Immature natural killer cell (primary cell): ENCODE measurements around the gene LSM12. TPM values are rescaled to one million over a fixed set of nuclear protein-coding genes. Genes with fewer than 3 reads are reported as not detected.
A peak's percentile ranks its signal among the peaks of the same experiment; 100 is the strongest.

ENCODE experiments used
- DNase-seq, 3 donors: peaks; one replicate each; pipeline ENCODE4 v3.0.0; 2022; ENCODE audit warnings: mixed read lengths in 1 of 3
- H3K27ac Mint-ChIP-seq, 6 donors: one replicate each; pipeline ENCODE4 v1.8.0; 2020; ENCODE audit warnings: mixed read lengths in 6 of 6, mild to moderate bottlenecking in 5 of 6, inconsistent platforms in 4 of 6, moderate library complexity in 3 of 6
- H3K27me3 Mint-ChIP-seq, 3 donors: one replicate each; pipeline ENCODE4 v1.8.0; 2020 to 2021; ENCODE audit warnings: low read depth in 3 of 3, mild to moderate bottlenecking in 3 of 3, mixed read lengths in 3 of 3, moderate library complexity in 3 of 3, inconsistent platforms in 1 of 3
- H3K36me3 Mint-ChIP-seq, 3 donors: one replicate each; pipeline ENCODE4 v1.8.0; 2020; ENCODE audit warnings: mixed read lengths in 3 of 3, inconsistent platforms in 2 of 3, mild to moderate bottlenecking in 2 of 3
- H3K4me1 Mint-ChIP-seq, 2 donors: one replicate each; pipeline ENCODE4 v1.8.0; 2020; ENCODE audit warnings: inconsistent platforms in 2 of 2, mild to moderate bottlenecking in 2 of 2, mixed read lengths in 2 of 2, moderate library complexity in 1 of 2
- H3K4me3 Mint-ChIP-seq, 5 donors: one replicate each; pipeline ENCODE4 v1.8.0; 2020; ENCODE audit warnings: mild to moderate bottlenecking in 5 of 5, mixed read lengths in 5 of 5, inconsistent platforms in 3 of 5, moderate library complexity in 3 of 5
- H3K9me3 Mint-ChIP-seq, 6 donors: one replicate each; pipeline ENCODE4 v1.8.0; 2020; ENCODE audit warnings: mild to moderate bottlenecking in 6 of 6, mixed read lengths in 6 of 6, inconsistent platforms in 4 of 6, moderate library complexity in 3 of 6
- polyA plus RNA-seq, 3 donors: library from polyadenylated mRNA; unstranded; fragments of 300-500 nt; fragmentation: Illumina TruSeq; gene quantifications; one replicate each; pipeline ENCODE4 v1.2.3, GENCODE V29; 2021

The LSM12 gene
- polyA plus RNA-seq, 3 donors from 2014 or later = 56.5 to 82.6 (median 77.9) TPM

DNA sequence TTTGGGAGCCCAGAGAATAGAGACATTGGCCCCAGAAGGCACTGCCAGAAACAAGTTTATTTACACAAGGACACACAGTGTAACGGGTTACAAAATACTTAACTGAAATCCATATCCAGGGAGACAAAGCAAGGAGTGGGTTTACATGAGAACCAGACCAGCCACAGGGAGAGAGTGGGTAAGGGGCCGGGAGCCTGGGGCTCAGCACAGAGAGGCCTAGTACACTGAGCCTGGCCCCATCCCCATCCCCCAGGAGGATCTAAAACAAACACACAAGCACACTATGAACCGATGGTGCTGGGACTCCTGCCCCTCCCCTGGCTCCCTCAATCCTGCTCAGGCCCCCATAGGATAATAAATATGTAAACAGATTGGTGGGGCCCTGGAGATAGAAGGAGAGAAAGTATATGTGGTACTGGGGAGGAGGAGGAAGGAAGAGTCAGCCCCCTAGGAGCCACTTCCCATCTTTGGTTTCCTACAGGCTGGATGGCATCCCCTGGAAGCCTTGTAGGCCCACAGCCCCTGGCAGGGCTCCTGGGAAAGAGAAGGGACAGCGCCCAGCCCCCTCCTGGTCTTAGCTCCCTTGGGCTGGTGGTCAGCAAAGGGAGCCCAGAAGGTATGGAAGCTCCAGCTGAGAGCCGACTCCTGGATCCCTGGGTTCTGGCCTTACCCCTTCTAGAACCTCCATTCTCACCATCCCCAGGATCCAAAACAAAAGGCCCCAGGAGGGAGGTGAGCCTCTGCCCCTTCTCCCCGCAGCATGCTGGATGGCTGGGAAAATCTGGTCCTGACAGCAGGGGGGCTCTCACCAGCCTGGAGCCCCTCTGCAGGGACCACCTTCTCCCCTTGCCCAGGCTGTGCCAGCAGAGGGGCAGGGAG, 10.5 kb upstream of the LSM12 start:
- Mint-ChIP-seq H3K27ac (no peak overlapping the region), H3K4me3 (no peak overlapping the region), H3K9me3 (no peaks in the 10 kb centered on the region), H3K36me3 (peaks cover 0 to 8% (median 4%) of the 10 kb centered on the region in 3 donors), H3K4me1 (peaks cover 3 to 4% of the 10 kb centered on the region in 2 donors), H3K27me3 (peaks cover 0 to 2% (median 0%) of the 10 kb centered on the region in 3 donors)
- DNase-seq = no peak

DNA sequence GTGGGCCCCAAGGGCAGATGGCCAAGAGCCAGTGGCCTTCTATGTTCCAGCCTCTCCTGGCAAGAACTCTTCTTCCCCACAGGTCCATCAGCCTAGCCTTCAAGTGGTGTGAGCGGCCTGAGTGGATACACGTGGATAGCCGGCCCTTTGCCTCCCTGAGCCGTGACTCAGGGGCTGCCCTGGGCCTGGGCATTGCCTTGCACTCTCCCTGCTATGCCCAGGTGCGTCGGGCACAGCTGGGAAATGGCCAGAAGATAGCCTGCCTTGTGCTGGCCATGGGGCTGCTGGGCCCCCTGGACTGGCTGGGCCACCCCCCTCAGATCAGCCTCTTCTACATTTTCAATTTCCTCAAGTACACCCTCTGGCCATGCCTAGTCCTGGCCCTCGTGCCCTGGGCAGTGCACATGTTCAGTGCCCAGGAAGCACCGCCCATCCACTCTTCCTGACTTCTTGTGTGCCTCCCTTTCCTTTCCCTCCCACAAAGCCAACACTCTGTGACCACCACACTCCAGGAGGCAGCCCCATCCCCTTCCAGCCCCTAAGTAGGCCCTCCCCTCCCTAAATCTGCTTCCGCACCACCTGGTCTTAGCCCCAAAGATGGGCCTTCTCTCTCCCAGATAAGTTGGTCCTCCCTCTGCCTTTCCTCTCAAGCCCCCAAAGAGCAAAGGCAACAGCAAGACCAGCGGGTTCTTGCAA, 9.3 kb upstream of the LSM12 start:
- Mint-ChIP-seq H3K27ac (peak overlapping the region in 1 of 6 donors; percentile 24), H3K9me3 (no peaks in the 10 kb centered on the region), H3K4me1 (peaks cover 16% of the 10 kb centered on the region in 2 donors), H3K27me3 (peaks cover 2 to 4% (median 3%) of the 10 kb centered on the region in 3 donors), H3K4me3 (no peak overlapping the region), H3K36me3 (peaks cover 0 to 8% (median 4%) of the 10 kb centered on the region in 3 donors)
- no peak for DNase-seq

GRCh38 chr17:44074911-44075285, 8.4 kb upstream of the LSM12 start:
- H3K4me1 Mint-ChIP-seq = peaks cover 24% of the 10 kb centered on the region in 2 donors
- no peak for DNase-seq

DNA sequence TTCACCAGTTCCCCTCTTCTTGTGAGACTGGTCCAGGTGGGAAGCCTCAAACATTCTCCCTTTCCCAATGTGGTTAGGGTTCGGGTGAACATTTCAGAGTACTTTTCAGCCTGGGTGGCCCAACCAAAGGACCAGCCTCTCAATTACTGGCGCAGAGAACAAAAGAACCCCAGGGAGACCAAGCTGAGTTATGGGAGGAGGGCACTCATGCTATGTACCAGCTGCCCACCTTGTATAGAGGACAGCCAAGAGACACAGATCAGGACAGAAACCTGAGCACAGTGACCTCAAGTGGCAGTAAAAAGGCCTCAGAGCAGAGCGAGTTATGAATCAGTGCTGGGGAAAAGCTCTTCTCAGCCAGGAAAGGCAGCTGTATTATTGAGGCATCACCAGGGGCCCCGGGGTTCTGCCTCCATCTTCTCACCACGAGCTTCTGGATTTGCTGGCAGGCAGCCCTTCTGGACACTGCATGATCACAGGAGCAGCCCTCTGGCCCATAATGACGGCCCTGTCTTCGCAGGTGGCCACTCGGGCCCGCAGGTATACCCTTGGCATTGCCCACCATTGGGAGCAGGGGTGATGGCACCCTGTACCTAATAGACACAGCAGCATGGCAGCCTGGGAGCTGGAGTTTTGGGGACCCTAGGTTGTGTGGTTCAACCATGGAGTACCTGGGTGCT, 7.9 kb upstream of the LSM12 start:
- Mint-ChIP-seq H3K4me3 (no peak overlapping the region), H3K27me3 (peaks cover 4 to 11% (median 4%) of the 10 kb centered on the region in 3 donors), H3K4me1 (peaks cover 25 to 27% of the 10 kb centered on the region in 2 donors), H3K27ac (peak overlapping the region in 1 of 6 donors; percentile 59), H3K9me3 (no peaks in the 10 kb centered on the region), H3K36me3 (peaks cover 0 to 8% (median 4%) of the 10 kb centered on the region in 3 donors)
- no peak for DNase-seq

More at GRCh38 chr17:44074911-44075285, 8.4 kb upstream of the LSM12 start:
- H3K27ac Mint-ChIP-seq = peak overlapping the region in 1 of 6 donors; percentile 73
- peaks cover 4 to 11% (median 4%) of the 10 kb centered on the region in 3 donors for H3K27me3 Mint-ChIP-seq
- H3K9me3 Mint-ChIP-seq = no peaks in the 10 kb centered on the region
- H3K36me3 Mint-ChIP-seq = peaks cover 0 to 8% (median 4%) of the 10 kb centered on the region in 3 donors
- no peak overlapping the region for H3K4me3 Mint-ChIP-seq

DNA sequence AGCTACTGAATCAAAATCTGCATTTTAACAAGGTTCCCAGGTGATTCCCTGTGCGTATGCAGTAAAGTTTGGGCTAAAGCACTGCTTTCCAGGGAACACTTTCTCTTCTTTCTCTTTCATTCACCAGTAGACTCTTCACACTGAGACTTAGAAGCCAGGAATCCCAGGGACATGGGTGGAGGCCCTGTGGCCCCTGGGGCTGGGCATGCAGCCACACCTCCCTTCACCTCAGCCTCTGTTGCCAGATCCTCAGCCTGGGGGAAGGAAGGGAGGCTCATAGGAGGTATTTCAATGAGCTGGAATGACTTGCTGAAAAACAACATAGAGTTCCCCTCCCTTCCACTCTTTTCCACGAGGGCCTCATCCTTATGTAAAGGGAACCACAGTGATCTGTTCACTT, 5.3 kb upstream of the LSM12 start:
- H3K4me1 Mint-ChIP-seq = peaks cover 32 to 37% of the 10 kb centered on the region in 2 donors
- H3K9me3 Mint-ChIP-seq = no peaks in the 10 kb centered on the region

GRCh38 chr17:44071198-44071520, 4.7 kb upstream of the LSM12 start:
- peaks cover 35 to 42% of the 10 kb centered on the region in 2 donors for H3K4me1 Mint-ChIP-seq
- DNase-seq = no peak
- peak overlapping the region; percentile 91 to 95 (median 94) for H3K4me3 Mint-ChIP-seq
- H3K27ac Mint-ChIP-seq = peak overlapping the region; percentile 91 to 95 (median 94)
- peaks cover 6 to 11% (median 6%) of the 10 kb centered on the region in 3 donors for H3K27me3 Mint-ChIP-seq
- peaks cover 0 to 8% (median 0%) of the 10 kb centered on the region in 3 donors for H3K36me3 Mint-ChIP-seq
- H3K9me3 Mint-ChIP-seq = no peaks in the 10 kb centered on the region

More for the DNA sequence above, 5.3 kb upstream of the LSM12 start:
- DNase-seq = no peak
- Mint-ChIP-seq H3K27me3 (peaks cover 4 to 11% (median 4%) of the 10 kb centered on the region in 3 donors), H3K27ac (peak overlapping the region; percentile 84 to 94 (median 92)), H3K4me3 (peak overlapping the region; percentile 77 to 94 (median 93)), H3K36me3 (peaks cover 0 to 8% (median 4%) of the 10 kb centered on the region in 3 donors)

GRCh38 chr17:44070455-44071197, 4.2 kb upstream of the LSM12 start, which contains the start of gene G6PC3:
Gene G6PC3, plus strand, starts transcription at chr17:44070735. Its CDS starts 231 bp downstream, at chr17:44070966.
- Mint-ChIP-seq H3K4me1 (peaks cover 40 to 46% of the 10 kb centered on the region in 2 donors), H3K27me3 (peaks cover 6 to 15% (median 11%) of the 10 kb centered on the region in 3 donors), H3K4me3 (peak within 1 kb of the TSS; percentile 91 to 95 (median 94)), H3K9me3 (no peaks in the 10 kb centered on the region), H3K27ac (peak within 1 kb of the TSS; percentile 91 to 95 (median 94)), H3K36me3 (peaks cover 0 to 5% (median 0%) of the 10 kb centered on the region in 3 donors)
- peak; percentile 82 to 86 (median 84) for DNase-seq

GRCh38 chr17:44069974-44070454, 3.5 kb upstream of the LSM12 start:
- peaks cover 6 to 15% (median 13%) of the 10 kb centered on the region in 3 donors for H3K27me3 Mint-ChIP-seq
- no peaks in the 10 kb centered on the region for H3K9me3 Mint-ChIP-seq
- no peak for DNase-seq
- peak overlapping the region; percentile 91 to 95 (median 94) for H3K4me3 Mint-ChIP-seq
- peaks cover 43 to 51% of the 10 kb centered on the region in 2 donors for H3K4me1 Mint-ChIP-seq
- no peaks in the 10 kb centered on the region for H3K36me3 Mint-ChIP-seq
- peak overlapping the region; percentile 91 to 95 (median 94) for H3K27ac Mint-ChIP-seq

DNA sequence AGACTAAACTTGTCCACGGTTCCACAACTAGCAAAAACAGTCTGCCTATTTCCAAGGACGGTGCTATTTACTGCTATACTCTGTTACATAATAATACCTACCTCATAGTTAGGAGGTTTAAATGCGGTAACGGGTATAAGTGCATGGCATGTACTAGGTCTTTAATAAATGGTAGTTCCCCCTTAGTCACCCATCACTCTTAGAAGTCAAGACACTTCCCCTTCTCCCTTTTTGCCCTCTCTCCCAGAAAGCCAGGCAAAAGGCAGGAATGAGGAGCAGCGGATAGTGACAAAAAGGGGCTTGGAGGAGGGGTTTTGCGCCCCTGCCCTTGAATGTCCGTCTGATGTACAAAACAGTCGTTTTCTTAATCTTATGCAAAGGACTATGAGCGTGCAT, 1.1 kb upstream of the LSM12 start:
- no peak for DNase-seq
- Mint-ChIP-seq H3K4me3 (peak overlapping the region; percentile 89 to 99 (median 94)), H3K9me3 (no peaks in the 10 kb centered on the region), H3K36me3 (peaks cover 0 to 6% (median 0%) of the 10 kb centered on the region in 3 donors), H3K27ac (peak overlapping the region in 5 of 6 donors; percentile 91 to 99 (median 93)), H3K4me1 (peaks cover 51 to 65% of the 10 kb centered on the region in 2 donors), H3K27me3 (peaks cover 6 to 15% (median 13%) of the 10 kb centered on the region in 3 donors)

DNA sequence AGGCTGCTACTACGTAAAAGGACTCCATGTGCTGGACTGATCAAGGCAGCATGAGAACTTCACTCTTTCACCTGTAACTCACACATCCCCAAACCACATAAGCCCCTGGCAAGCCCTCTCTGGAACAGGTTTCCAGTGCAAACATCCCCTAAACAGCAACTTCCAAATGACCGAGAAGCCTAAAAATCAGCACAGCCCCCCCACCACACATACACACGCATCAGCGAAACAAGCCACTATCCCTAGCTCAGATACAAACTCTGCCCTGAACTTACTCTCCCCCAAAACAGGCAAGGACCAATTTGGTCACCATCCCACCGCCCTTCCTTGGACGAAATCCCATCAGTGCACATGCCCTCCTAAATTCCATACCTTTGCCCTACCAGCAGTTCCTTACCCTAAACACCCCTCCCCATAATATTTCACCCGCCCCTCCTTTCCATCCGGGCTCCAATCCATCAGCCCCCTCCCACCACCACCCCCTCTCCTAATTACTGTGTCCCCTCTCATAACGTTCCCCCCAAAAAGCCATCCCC, 735 bp downstream of the LSM12 start:
- Mint-ChIP-seq H3K27ac (peak overlapping the region; percentile 91 to 98 (median 96)), H3K9me3 (no peaks in the 10 kb centered on the region), H3K4me3 (peak overlapping the region; percentile 89 to 99 (median 94)), H3K27me3 (peaks cover 6 to 12% (median 9%) of the 10 kb centered on the region in 3 donors), H3K4me1 (peaks cover 45 to 57% of the 10 kb centered on the region in 2 donors), H3K36me3 (peaks cover 0 to 12% (median 3%) of the 10 kb centered on the region in 3 donors)
- DNase-seq = peak; percentile 9 to 10 (median 9)

- no peak for DNase-seq
- Mint-ChIP-seq H3K9me3 (no peaks in the 10 kb centered on the region), H3K4me3 (peak overlapping the region in 3 of 5 donors; percentile 11 to 31 (median 14)), H3K4me1 (peaks cover 49 to 63% of the 10 kb centered on the region in 2 donors), H3K36me3 (peaks cover 0 to 14% (median 3%) of the 10 kb centered on the region in 3 donors), H3K27ac (peak overlapping the region in 4 of 6 donors; percentile 47 to 87 (median 68)), H3K27me3 (peaks cover 4 to 11% (median 5%) of the 10 kb centered on the region in 3 donors)
Observed at GRCh38 chr17:44063704-44064639, 2.5 kb downstream of the LSM12 start.
